NCI-H1436 (cell line): ENCODE results near the gene DHRS7C.
A peak's percentile ranks its signal among the peaks of the same experiment; 100 is the strongest.

ENCODE experiments used
- DNase-seq: peaks from one replicate; lab custom pipeline; 2025; lab: John Stamatoyannopoulos, UW

The DHRS7C gene

DNA sequence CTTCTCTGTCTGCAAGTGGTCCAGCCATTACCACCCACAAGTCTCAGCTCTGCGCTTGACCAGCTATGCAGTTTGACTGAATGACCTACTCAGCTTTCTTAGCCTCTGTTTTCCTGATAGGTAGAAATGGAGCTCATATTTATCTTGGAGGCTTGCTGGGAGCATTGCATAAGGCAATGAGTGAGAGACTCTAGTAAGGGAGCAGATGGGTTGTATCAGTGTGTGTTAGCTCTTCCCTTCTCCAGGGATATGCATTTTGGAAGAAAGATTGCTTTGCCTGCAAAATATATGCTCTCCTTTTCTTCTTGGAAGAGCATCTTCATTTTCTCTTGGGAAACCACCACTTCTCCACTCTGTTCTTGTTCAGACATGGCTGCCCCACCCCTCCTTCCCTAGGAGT lies 26.1 kb downstream of the DHRS7C start:
- DNase-seq: no peak

DNA sequence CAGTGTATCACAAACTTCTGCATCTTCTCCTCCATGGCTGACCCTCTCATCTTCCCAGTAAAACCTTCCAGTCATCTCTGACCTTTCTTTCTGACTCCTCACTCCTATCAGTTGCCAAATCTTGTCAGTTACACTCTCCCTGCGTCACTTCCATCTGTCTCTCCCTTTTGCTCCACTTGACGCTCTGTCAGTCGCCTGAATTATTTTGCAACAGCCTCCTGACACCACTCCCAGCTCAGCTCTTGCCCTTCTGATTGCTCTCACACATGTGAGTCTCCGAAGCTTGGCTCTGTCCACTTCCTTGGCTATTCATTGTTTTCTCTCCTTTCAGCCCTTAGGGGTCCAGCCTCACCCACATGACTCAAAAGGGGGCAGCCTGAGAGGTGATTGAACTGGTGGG lies 27.7 kb downstream of the DHRS7C start:
- no peak for DNase-seq

DNA sequence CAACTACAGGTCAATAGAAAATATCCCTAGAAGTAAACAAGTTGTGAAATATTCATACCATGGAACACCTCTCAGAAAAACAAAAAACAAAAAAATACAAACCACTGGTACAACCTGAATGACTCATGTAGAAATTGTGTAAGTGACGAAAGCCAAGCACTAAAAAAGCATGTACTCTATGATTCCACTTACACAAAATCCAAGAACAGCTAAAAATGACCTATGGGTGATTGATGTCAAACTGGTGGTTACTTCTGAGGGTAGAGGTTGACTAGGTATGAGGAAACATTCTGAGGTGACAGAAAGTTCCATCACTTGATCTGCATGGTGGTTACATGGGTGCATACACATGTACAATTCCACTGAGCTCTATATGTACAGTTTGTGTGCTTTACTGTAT lies 31.1 kb downstream of the DHRS7C start:
- DNase-seq: no peak

DNA sequence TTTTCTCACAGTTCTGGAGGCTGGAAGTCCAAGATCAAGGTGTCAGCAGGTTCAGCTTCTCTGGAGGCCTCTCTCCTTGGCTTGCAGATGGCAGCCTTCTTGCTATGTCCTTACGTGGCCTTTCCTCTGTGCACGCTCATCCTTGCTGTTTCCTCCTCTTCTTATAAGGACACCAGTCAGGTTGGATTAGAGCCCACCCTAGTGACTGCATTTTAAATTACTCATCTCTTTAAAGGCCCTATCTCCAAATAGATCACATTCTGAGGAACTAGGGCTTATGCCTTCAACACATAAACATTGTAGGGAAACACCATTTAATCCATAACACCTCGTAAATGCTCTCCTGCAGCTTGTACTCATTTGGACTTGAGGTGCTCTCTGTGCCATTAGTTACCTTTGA lies 36.3 kb downstream of the DHRS7C start:
- no peak for DNase-seq

DNA sequence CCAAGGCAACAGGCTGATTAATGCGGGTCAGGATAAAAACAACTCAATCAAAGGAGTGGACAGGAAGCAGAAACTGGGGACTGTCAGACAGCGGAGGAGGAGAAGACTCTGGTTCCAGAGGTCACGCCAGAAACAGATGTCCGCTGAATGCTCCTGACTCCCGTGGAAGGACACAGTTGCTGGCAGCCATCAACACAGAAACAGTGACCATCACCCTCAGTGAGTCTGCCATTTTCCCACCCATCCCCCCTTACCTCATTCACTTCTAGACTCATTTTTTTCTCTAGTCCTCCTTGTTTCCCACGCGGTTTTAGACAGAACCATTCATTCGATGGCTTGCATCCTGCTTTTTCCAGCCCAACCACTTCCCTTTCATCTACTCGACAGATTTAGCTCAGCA lies 40.9 kb downstream of the DHRS7C start:
- DNase-seq: no peak

DNA sequence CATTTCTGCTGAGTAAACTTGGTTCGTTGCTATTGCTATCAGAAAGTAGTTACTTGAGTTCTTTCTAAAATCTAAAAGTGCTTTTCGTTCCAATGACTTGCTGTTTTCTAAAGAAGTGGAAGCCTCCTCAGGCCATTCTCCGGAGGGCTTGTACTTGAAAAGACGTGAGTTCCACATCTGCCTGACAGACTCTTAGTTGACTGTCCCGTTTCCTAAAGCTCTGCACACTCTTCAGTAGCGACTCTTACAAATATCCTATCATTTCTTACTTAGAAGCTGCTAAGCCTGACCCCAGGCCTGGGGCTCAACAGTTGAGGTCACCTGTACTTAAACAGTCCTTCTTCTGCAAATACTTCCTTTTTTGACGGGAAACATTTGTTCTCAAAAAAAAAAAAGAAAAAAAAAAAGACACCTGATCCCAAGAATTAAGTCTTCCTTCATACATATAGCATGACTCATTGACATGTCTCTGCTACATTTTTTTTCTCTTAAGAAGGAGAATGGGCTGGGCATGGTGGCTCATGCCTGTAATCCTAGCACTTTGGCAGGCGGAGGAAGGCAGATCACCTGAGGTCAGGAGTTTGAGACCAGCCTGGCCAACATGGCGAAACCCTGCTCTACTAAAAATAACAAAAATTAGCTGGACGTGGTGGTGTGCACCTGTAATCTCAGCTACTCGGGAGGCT lies 61.5 kb downstream of the DHRS7C start:
- no peak for DNase-seq

DNA sequence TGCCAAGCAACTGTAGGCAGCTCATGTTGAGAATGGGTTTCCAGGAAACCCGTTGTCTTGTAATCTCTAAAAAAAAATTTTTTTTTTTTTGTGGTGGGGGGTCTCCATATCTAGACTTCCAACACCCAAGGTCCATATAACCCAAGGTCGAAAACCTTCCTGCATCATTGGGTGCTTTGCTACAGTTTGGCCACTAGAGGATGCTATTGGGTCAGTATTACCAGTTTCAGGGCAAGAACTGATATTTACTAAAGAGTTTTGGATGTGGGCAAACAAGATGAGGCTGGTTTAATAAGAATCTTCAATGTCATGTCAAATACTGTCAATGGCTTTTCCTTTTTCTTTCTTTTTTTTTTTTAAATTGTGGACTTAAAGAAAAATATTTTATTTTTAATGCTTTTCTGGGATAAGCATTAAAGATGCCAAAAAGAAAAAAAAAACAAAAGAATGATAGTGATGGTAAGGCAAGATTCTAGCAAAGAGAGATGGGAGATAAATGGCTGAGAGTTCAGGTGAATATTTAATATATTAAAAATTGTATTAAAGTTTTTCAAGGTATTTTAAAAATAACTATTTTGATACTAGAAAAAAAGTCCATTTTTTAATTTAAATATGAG lies 62.2 kb downstream of the DHRS7C start:
- peak; percentile 11 for DNase-seq

DNA sequence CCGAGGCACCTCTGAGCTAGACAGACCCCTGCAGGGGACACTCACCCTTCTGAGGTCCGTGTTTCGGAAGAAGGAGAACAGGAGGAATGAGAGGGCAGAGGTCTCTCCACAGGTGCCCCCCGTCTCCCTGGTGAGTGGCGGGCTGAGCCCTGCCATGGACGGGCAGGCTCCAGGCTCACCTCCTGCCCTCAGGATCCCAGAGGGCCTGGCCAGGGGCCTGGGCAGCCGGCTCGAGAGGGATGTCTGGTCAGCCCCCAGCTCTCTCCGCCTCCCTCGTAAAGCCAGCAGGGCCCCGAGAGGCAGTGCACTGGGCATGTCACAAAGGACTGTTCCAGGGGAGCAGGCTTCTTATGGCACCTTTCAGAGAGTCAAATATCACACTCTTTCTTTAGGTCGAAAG lies 62.8 kb downstream of the DHRS7C start:
- no peak for DNase-seq

DNA sequence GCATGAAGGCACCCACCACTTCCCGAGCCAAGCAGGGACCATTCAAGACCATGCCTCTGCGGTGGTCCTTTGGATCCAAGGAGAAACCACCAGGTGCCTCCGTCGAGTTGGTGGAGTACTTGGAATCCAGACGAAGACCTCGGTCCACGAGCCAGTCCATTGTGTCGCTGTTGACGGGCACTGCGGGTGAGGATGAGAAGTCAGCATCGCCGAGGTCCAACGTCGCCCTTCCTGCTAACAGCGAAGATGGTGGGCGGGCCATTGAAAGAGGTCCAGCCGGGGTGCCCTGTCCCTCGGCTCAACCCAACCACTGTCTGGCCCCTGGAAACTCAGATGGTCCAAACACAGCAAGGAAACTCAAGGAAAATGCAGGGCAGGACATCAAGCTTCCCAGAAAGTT lies 63.4 kb downstream of the DHRS7C start:
- DNase-seq: no peak

DNA sequence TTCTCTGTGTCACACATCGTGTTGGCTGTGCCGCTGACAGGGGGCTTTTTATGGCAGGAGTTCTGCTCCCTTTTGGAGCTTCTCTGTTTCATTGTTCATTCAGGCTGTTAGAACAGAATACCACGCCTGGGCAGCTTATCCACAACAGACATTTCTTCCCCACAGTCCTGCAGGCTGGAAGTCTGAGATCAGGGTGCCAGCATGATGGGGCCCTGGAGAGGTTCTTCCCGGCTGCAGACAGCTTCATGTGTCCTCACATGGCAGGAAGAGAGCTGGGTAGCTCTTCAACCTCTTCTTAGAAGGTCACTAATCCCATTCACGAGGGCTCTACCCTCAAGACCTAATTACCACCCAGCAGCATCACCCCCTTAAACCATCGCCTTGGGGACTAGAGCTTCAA lies 65.1 kb downstream of the DHRS7C start:
- no peak for DNase-seq

DNA sequence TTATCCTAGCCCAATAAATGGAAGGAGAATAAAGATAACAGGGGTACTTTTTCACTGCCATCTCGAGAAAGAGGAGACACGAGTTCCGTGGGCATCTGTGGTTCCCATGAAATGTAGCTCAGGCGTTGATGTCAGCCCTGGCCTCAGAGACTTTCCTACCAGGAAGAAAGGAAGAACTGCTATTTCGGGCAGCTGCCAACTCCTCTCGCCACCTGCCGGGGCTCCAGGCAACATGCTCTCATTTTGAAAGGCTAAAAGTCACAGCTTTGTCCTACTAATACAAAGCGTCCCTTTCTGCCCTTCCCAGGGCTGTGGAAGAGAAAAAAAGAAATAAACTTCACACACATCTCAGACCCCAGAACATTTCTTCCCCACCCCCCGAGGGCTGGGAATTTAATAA lies 65.8 kb downstream of the DHRS7C start:
- DNase-seq: no peak
